K562 (cell line): ENCODE measurements around the gene CNTNAP4.

Experiments used
- BDP1 ChIP-seq: IDR thresholded peaks from 3 replicates; pipeline ENCODE4 v1.6.1; 2011; ENCODE audit not compliant: insufficient read length, insufficient read depth
- CBFB ChIP-seq: sonication (generic); formaldehyde crosslinking; IDR thresholded peaks from 2 replicates; pipeline ENCODE4 v1.4.0; 2020; ENCODE audit warnings: mild to moderate bottlenecking, missing genetic modification reagents
- EZH2 ChIP-seq: IDR thresholded peaks from 2 replicates; pipeline ENCODE4 v1.6.1; 2012; ENCODE audit warnings: low read depth, mild to moderate bottlenecking, inconsistent platforms, low read length, borderline replicate concordance
- NCOA1 ChIP-seq: fragments of 450-650 bp; IDR thresholded peaks from 2 replicates; pipeline ENCODE4 v1.6.1; 2016; ENCODE audit warnings: low read depth
- POLR2A ChIP-seq: fragments of 450-650 bp; conservative IDR thresholded peaks from 2 replicates; pipeline ENCODE4 v1.6.1; 2016
- POLR2AphosphoS5 ChIP-seq: IDR thresholded peaks from 2 replicates; pipeline ENCODE4 v1.6.1; 2011; ENCODE audit warnings: mild to moderate bottlenecking, low read depth, low read length, moderate library complexity; ENCODE audit not compliant: control insufficient read depth, insufficient read depth
- ZNF12 ChIP-seq: sonication (generic); formaldehyde crosslinking; IDR thresholded peaks from 2 replicates; pipeline ENCODE4 v1.4.0; 2020; ENCODE audit warnings: mild to moderate bottlenecking, missing genetic modification reagents
- TF ChIP-seq, protein P1 (sequence below): fragments of 250-450 bp; sonication (Bioruptor Pico); IDR thresholded peaks from 2 replicates; pipeline ENCODE4 v1.4.0; 2020; ENCODE audit warnings: mild to moderate bottlenecking, moderate library complexity
- TF ChIP-seq, protein P2 (sequence below): IDR thresholded peaks from 2 replicates; pipeline ENCODE4 v1.6.1; 2016; ENCODE audit warnings: missing genetic modification characterization, missing compliant biosample characterization
- TF ChIP-seq, protein P3 (sequence below), 3 experiments: IDR thresholded peaks in 2 of 3; conservative IDR thresholded peaks in 1 of 3; 2 replicates each; pipeline ENCODE4 v1.5.1; 2011 to 2012; ENCODE audit warnings: low read length in 3 of 3, mild to moderate bottlenecking in 3 of 3, control low read depth in 2 of 3, improper control_type of control experiment in 1 of 3, inconsistent platforms in 1 of 3, low read depth in 1 of 3, mixed read lengths in 1 of 3, moderate library complexity in 1 of 3; ENCODE audit not compliant: insufficient read depth in 2 of 3

DNA sequence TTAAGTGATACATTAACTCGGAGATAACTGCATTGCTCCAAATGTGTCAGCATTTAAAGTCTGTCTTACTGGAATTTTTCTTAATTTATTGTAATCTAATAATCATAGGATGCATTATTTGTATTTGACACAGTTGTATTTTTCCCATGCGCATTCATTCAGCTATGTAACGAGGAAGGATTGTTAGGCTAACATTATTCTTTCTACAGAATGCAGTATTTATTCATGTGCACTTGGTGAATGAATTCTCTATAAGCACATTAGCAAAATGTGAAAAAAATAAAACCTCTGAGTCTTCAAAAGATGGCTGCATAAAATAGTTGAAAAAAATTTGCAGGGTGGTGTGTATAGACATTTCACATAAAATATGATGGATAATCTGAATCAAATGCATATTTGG is 168.6 kb downstream of the CNTNAP4 start:
- TF ChIP-seq POLR2A (no peak), NCOA1 (no peak), EZH2 (no peak), ZNF12 (CRISPR knock-in tag) (no peak), CBFB (CRISPR knock-in tag) (no peak), BDP1 (no peak), POLR2AphosphoS5 (no peak)
- TF ChIP-seq, protein P1, sequence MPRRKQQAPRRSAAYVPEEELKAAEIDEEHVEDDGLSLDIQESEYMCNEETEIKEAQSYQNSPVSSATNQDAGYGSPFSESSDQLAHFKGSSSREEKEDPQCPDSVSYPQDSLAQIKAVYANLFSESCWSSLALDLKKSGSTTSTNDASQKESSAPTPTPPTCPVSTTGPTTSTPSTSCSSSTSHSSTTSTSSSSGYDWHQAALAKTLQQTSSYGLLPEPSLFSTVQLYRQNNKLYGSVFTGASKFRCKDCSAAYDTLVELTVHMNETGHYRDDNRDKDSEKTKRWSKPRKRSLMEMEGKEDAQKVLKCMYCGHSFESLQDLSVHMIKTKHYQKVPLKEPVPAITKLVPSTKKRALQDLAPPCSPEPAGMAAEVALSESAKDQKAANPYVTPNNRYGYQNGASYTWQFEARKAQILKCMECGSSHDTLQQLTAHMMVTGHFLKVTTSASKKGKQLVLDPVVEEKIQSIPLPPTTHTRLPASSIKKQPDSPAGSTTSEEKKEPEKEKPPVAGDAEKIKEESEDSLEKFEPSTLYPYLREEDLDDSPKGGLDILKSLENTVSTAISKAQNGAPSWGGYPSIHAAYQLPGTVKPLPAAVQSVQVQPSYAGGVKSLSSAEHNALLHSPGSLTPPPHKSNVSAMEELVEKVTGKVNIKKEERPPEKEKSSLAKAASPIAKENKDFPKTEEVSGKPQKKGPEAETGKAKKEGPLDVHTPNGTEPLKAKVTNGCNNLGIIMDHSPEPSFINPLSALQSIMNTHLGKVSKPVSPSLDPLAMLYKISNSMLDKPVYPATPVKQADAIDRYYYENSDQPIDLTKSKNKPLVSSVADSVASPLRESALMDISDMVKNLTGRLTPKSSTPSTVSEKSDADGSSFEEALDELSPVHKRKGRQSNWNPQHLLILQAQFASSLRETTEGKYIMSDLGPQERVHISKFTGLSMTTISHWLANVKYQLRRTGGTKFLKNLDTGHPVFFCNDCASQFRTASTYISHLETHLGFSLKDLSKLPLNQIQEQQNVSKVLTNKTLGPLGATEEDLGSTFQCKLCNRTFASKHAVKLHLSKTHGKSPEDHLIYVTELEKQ (CRISPR knock-in tag): no peak
- TF ChIP-seq, protein P2, sequence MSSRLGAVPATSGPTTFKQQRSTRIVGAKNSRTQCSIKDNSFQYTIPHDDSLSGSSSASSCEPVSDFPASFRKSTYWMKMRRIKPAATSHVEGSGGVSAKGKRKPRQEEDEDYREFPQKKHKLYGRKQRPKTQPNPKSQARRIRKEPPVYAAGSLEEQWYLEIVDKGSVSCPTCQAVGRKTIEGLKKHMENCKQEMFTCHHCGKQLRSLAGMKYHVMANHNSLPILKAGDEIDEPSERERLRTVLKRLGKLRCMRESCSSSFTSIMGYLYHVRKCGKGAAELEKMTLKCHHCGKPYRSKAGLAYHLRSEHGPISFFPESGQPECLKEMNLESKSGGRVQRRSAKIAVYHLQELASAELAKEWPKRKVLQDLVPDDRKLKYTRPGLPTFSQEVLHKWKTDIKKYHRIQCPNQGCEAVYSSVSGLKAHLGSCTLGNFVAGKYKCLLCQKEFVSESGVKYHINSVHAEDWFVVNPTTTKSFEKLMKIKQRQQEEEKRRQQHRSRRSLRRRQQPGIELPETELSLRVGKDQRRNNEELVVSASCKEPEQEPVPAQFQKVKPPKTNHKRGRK: no peak
- TF ChIP-seq, protein P3, sequence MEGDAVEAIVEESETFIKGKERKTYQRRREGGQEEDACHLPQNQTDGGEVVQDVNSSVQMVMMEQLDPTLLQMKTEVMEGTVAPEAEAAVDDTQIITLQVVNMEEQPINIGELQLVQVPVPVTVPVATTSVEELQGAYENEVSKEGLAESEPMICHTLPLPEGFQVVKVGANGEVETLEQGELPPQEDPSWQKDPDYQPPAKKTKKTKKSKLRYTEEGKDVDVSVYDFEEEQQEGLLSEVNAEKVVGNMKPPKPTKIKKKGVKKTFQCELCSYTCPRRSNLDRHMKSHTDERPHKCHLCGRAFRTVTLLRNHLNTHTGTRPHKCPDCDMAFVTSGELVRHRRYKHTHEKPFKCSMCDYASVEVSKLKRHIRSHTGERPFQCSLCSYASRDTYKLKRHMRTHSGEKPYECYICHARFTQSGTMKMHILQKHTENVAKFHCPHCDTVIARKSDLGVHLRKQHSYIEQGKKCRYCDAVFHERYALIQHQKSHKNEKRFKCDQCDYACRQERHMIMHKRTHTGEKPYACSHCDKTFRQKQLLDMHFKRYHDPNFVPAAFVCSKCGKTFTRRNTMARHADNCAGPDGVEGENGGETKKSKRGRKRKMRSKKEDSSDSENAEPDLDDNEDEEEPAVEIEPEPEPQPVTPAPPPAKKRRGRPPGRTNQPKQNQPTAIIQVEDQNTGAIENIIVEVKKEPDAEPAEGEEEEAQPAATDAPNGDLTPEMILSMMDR (IDR thresholded peaks at IDR 0.05 in 2 of 3, conservative IDR thresholded peaks at IDR 0.05 in 1 of 3; ENCODE audit: insufficient read depth in 2 of 3, low read depth in 1 of 3, low read length in 3 of 3): no peak
